Measurements from ENCODE around the gene CPXM1. TPM values are rescaled to one million over a fixed set of nuclear protein-coding genes. Genes with fewer than 3 reads are reported as not detected.

Gene CPXM1
- polyA plus RNA-seq, 1 donor (not counting 4 experiments of a cell fraction or from before 2014, with no cell fraction given): not detected

GRCh38 chr20:2838847-2839671, 38.6 kb upstream of the CPXM1 start:
- TF ChIP-seq EZH2 (IDR thresholded peaks at IDR 0.05; ENCODE audit: low read length): no peak
- TF ChIP-seq CTCF (optimal IDR thresholded peaks at IDR 0.05 in 1 of 3, IDR thresholded peaks at IDR 0.05 in 1 of 3, conservative IDR thresholded peaks at IDR 0.05 in 1 of 3; ENCODE audit: extremely low read depth in 1 of 3, insufficient read depth in 2 of 3, low read length in 3 of 3): no peak
- dilution Hi-C loops (cut with MboI; ENCODE audit: extremely low pct_ligation_motif_present, low sequenced_read_pairs): no loop called here
- no peaks in the 10 kb centered on the region for H3K79me2 ChIP-seq (ENCODE audit: control insufficient read depth, insufficient read depth, low read length)
- no peak overlapping the region for H3K27ac ChIP-seq (ENCODE audit: control insufficient read depth, insufficient read depth, low read length)
- H3K4me1 ChIP-seq (ENCODE audit: control insufficient read depth, extremely low read depth, insufficient read depth, low read length): peaks cover 6% of the 10 kb centered on the region
- H3K4me3 ChIP-seq (ENCODE audit: control insufficient read depth in 2 of 3, extremely low read depth in 1 of 3, insufficient read depth in 2 of 3, low read depth in 1 of 3, low read length in 3 of 3): no peak overlapping the region
- no peak overlapping the region for H3K4me2 ChIP-seq (ENCODE audit: control insufficient read depth, extremely low read depth, insufficient read depth, low read depth, low read length)
- no peak overlapping the region for H3K9ac ChIP-seq (ENCODE audit: control insufficient read depth, extremely low read depth, insufficient read depth, low read length)
- no peak overlapping the region for H2AFZ ChIP-seq (ENCODE audit: control insufficient read depth, low read length)
- no peaks in the 10 kb centered on the region for H3K27me3 ChIP-seq (ENCODE audit: control insufficient read depth, extremely low read depth, insufficient read depth, low read length)
- no peaks in the 10 kb centered on the region for H3K36me3 ChIP-seq (ENCODE audit: control insufficient read depth in 2 of 2, extremely low read depth in 1 of 2, insufficient read depth in 2 of 2, low read length in 2 of 2)
- no peaks in the 10 kb centered on the region for H3K9me3 ChIP-seq (ENCODE audit: control insufficient read depth, low read depth, low read length)
- FAIRE-seq (peak; percentile 70), DNase-seq (ENCODE audit: low read depth, low spot score) (no peak)
- H3K9me1 ChIP-seq (ENCODE audit: control insufficient read depth, extremely low read depth, insufficient read depth, low read length): no peaks in the 10 kb centered on the region
- no peaks in the 10 kb centered on the region for H4K20me1 ChIP-seq (ENCODE audit: control insufficient read depth, extremely low read depth, insufficient read depth, low read length)

GRCh38 chr20:2838170-2838797, 37.9 kb upstream of the CPXM1 start:
- Histone ChIP-seq H3K9me1 (ENCODE audit: control insufficient read depth, extremely low read depth, insufficient read depth, low read length) (no peaks in the 10 kb centered on the region), H3K36me3 (ENCODE audit: control insufficient read depth in 2 of 2, extremely low read depth in 1 of 2, insufficient read depth in 2 of 2, low read length in 2 of 2) (no peaks in the 10 kb centered on the region), H3K4me3 (ENCODE audit: control insufficient read depth in 2 of 3, extremely low read depth in 1 of 3, insufficient read depth in 2 of 3, low read depth in 1 of 3, low read length in 3 of 3) (no peak overlapping the region), H3K27ac (ENCODE audit: control insufficient read depth, insufficient read depth, low read length) (no peak overlapping the region), H3K9me3 (ENCODE audit: control insufficient read depth, low read depth, low read length) (no peaks in the 10 kb centered on the region), H3K9ac (ENCODE audit: control insufficient read depth, extremely low read depth, insufficient read depth, low read length) (no peak overlapping the region), H3K79me2 (ENCODE audit: control insufficient read depth, insufficient read depth, low read length) (no peaks in the 10 kb centered on the region), H2AFZ (ENCODE audit: control insufficient read depth, low read length) (no peak overlapping the region), H3K4me2 (ENCODE audit: control insufficient read depth, extremely low read depth, insufficient read depth, low read depth, low read length) (no peak overlapping the region), H4K20me1 (ENCODE audit: control insufficient read depth, extremely low read depth, insufficient read depth, low read length) (no peaks in the 10 kb centered on the region), H3K27me3 (ENCODE audit: control insufficient read depth, extremely low read depth, insufficient read depth, low read length) (no peaks in the 10 kb centered on the region), H3K4me1 (ENCODE audit: control insufficient read depth, extremely low read depth, insufficient read depth, low read length) (peaks cover 6% of the 10 kb centered on the region)
- no peak for TF ChIP-seq CTCF (optimal IDR thresholded peaks at IDR 0.05 in 1 of 3, IDR thresholded peaks at IDR 0.05 in 1 of 3, conservative IDR thresholded peaks at IDR 0.05 in 1 of 3; ENCODE audit: extremely low read depth in 1 of 3, insufficient read depth in 2 of 3, low read length in 3 of 3)
- no peak for TF ChIP-seq EZH2 (IDR thresholded peaks at IDR 0.05; ENCODE audit: low read length)
- DNase-seq (ENCODE audit: low read depth, low spot score): no peak
- dilution Hi-C loops (cut with MboI; ENCODE audit: extremely low pct_ligation_motif_present, low sequenced_read_pairs): no loop called here
- FAIRE-seq: no peak

Data from keratinocyte (primary cell).